Dendritic cell treated with granulocyte-macrophage colony-stimulating factor and Interleukin-4, amounts not matched to agents 40 ng/mL and 50 ng/mL, for 4 days (primary cell): ENCODE measurements around the gene INO80E.
"Not testable (repeated sequence)": the region's sequence is repeated elsewhere in the genome, so short reads cannot be mapped to it uniquely, and the experiment has no call there.

ENCODE experiments used
- H3K27ac Mint-ChIP-seq: one replicate; pipeline ENCODE4 v1.8.0; 2022; ENCODE audit warnings: mild to moderate bottlenecking, mixed read lengths
- H3K27me3 Mint-ChIP-seq: one replicate; pipeline ENCODE4 v1.8.0; 2022; ENCODE audit warnings: mild to moderate bottlenecking, mixed read lengths
- H3K36me3 Mint-ChIP-seq: one replicate; pipeline ENCODE4 v1.8.0; 2022; ENCODE audit warnings: low read depth, mixed read lengths
- H3K4me1 Mint-ChIP-seq: one replicate; pipeline ENCODE4 v1.8.0; 2022; ENCODE audit warnings: low read depth, mixed read lengths
- H3K4me3 Mint-ChIP-seq: one replicate; pipeline ENCODE4 v1.8.0; 2022; ENCODE audit warnings: mild to moderate bottlenecking, moderate library complexity, mixed read lengths
- H3K9me3 Mint-ChIP-seq: one replicate; pipeline ENCODE4 v1.8.0; 2022; ENCODE audit warnings: mixed read lengths
- intact Hi-C: fragments of 100-400 bp; cut with micrococcal nuclease; formaldehyde crosslinking; loops from one replicate; pipeline ENCODE4 v1.15.0; 2022

The INO80E gene

DNA sequence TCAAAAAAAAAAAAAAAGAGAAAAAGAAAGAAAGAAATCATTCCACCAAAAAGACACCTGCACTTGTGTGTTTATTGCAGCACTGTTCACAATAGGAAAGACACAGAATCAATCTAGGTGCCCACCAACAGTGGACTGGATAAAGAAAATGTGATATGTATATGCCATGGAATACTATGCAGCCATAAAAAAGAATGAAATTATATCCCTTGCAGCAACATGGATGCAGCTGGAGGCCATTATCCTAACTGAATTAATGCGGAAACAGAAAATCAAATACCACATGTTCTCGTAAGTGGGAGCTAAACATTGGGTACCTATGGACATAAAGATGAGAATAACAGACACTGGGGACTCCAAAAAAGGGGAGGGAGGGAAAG lies 21.2 kb downstream of the INO80E start:
- intact Hi-C loops: no loop called here
- no peaks in the 10 kb centered on the region for H3K36me3 Mint-ChIP-seq
- H3K4me3 Mint-ChIP-seq: no peak overlapping the region
- H3K27me3 Mint-ChIP-seq: peaks cover 26% of the 10 kb centered on the region
- H3K9me3 Mint-ChIP-seq: no peaks in the 10 kb centered on the region
- peaks cover 17% of the 10 kb centered on the region for H3K4me1 Mint-ChIP-seq
- H3K27ac Mint-ChIP-seq: no peak overlapping the region

DNA sequence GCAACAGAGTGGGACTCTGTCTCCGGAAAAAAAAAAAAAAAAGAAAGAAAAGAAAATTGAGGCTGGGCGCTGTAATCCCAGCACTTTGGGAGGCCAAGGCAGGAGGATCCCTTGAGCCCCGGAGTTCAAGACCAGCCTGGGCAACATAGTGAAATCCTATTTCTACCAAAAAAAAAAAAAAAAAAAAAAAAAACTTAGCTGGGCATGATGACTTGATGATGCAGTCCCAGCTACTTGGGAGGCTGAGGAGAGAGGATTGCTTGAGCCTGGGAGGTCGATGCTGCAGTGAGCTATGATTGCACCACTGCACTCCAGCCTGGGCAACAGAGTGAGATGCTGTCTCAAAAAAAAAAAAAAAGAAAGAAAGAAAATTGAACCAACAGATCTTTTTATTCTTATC lies 21.9 kb downstream of the INO80E start:
- intact Hi-C loops, H3K9me3 Mint-ChIP-seq, H3K36me3 Mint-ChIP-seq, H3K4me3 Mint-ChIP-seq, H3K27ac Mint-ChIP-seq: not testable (repeated sequence)
- peaks cover 17% of the 10 kb centered on the region for H3K4me1 Mint-ChIP-seq
- H3K27me3 Mint-ChIP-seq: peaks cover 19% of the 10 kb centered on the region

DNA sequence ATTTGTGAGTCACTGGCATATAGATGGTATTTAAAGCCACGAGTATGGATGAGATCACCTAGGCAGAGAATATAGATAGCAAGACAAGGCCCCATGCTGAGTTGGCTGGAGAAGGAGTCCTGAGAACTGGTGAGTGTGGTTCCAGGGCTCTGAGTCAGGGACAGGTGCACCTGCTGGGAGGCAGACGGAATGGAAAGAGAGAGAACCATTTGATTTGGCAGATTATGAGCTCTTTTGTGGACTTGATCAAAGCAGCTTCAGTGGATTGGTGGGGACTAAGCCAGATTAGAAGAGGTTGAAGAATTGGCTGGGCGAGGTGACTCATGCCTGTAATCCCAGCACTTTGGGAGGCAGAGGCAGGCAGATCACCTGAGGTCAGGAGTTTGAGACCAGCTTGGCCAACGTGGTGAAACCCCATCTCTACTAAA lies 22.7 kb downstream of the INO80E start:
- Mint-ChIP-seq H3K27me3 (peaks cover 19% of the 10 kb centered on the region), H3K4me1 (peaks cover 17% of the 10 kb centered on the region), H3K4me3 (no peak overlapping the region), H3K9me3 (no peaks in the 10 kb centered on the region), H3K36me3 (no peaks in the 10 kb centered on the region), H3K27ac (no peak overlapping the region)
- intact Hi-C loops: no loop called here

DNA sequence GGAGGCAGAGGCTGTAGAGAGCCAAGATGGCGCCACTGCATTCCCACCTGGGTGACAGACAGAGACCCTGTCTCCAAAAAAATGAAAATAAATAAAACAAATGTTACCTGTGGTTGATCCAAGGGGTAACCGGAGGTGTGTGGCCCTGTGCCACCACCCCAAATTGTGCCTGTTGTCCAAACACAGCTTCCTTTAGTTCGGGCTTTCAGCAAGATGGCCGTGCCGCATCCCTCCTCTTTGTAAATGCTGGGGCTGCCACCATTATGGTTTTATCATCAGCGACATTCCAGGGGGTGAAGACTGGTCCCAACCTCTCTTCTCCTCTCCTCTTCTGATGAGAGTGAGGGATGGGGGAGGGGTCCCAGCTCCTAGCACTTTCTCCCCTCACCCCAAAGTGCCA lies 26.8 kb downstream of the INO80E start, which contains the start of gene C16orf92:
Gene C16orf92 (plus strand): TSS at position 312 of the 400 bp plus-strand sequence. CDS start 143 bp downstream, outside the sequence.
- intact Hi-C loops: no loop called here

DNA sequence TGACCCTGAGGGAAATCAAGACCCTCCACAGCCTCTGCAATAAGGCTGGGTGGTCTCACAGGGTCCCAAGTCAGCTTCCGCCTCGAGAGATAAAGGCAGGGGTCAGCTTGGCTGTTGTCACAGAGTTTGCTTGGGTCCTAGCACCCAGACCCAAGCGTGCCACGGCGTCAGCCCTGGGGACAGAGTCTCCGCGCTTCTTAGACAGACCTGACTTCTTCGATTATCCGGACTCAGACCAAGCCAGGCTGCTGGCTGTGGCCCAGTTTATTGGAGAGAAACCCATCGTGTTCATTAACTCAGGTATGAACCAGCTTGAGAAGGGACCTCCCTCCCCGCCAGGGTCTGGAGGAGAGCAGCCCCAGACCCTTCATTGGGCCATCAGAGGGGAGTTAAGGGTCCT lies 27.5 kb downstream of the INO80E start:
- Mint-ChIP-seq H3K4me3 (no peak overlapping the region), H3K9me3 (no peaks in the 10 kb centered on the region), H3K4me1 (peaks cover 24% of the 10 kb centered on the region), H3K27ac (no peak overlapping the region), H3K36me3 (no peaks in the 10 kb centered on the region), H3K27me3 (peaks cover 40% of the 10 kb centered on the region)
- intact Hi-C loops: no loop called here

More for the DNA sequence above, 26.8 kb downstream of the INO80E start, which contains the start of gene C16orf92:
- H3K4me3 Mint-ChIP-seq: no peak within 1 kb of the TSS
- peaks cover 21% of the 10 kb centered on the region for H3K4me1 Mint-ChIP-seq
- peaks cover 33% of the 10 kb centered on the region for H3K27me3 Mint-ChIP-seq
- no peak within 1 kb of the TSS for H3K27ac Mint-ChIP-seq
- H3K9me3 Mint-ChIP-seq: no peaks in the 10 kb centered on the region
- no peaks in the 10 kb centered on the region for H3K36me3 Mint-ChIP-seq

DNA sequence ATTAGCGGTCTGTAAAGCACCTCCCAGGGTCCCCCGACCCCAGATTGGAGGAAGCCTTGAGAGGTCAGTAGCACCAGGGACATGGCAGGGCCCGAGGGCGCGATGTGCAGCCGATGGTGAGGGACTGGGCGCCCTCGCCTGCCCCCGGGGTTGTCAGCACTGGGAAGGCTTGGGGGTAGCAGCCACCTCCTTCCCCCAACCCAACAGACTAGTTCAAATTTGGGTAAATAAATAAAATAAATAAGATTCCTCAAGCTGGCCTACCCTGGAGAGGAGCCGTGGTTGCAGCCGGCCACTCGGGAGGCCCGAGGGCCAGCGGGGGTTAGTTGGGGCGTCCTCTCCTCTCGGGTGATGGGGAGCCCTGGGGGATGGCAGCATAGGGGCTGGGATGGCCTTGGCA lies 28.4 kb downstream of the INO80E start:
- intact Hi-C loops: no loop called here
- peaks cover 24% of the 10 kb centered on the region for H3K4me1 Mint-ChIP-seq
- H3K36me3 Mint-ChIP-seq: no peaks in the 10 kb centered on the region

DNA sequence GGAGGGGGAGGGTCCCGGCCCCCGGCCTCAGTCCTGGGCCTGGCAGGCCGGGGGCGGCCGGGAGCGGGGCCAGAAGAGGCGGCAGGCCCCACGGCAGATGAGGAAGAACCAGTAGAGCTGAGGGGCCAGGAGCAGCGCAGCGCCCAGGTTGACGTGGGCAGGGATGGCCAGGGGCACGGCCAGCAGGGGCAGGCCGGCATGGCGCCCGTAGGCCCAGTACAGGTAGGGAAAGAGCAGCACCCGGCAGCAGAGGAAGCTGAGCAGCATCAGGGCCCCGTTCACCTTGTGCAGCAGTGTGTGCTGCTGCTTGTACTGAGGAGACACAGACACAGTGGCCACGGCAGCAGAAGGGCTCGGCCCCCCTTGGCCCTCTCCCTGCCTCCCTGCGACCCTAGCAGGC lies 29.1 kb downstream of the INO80E start:
- Mint-ChIP-seq H3K27ac (no peak overlapping the region), H3K4me1 (peaks cover 24% of the 10 kb centered on the region), H3K27me3 (peaks cover 55% of the 10 kb centered on the region), H3K9me3 (no peaks in the 10 kb centered on the region), H3K36me3 (no peaks in the 10 kb centered on the region), H3K4me3 (no peak overlapping the region)
- intact Hi-C loops: no loop called here

More for the DNA sequence above, 28.4 kb downstream of the INO80E start:
- Mint-ChIP-seq H3K27ac (no peak overlapping the region), H3K4me3 (no peak overlapping the region), H3K9me3 (no peaks in the 10 kb centered on the region), H3K27me3 (peaks cover 48% of the 10 kb centered on the region)

DNA sequence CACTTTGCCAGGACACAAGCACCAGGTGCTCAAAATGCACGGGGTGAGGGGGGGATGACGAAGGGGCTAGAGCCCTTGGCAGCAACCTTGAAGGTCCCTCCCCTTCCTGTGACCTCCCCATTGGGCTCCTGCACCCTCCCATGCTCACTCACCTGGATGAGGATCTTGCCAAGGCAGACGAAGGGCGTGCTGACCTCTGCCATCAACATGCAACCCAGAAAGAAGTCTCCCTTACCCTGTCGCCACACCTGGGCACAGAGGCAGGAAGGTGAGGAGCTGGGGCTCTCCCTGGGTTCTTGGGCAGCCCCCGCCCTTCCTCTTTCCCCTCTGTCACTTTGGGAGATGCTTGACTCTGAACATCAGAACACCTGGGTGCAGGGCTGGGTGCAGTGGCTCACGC lies 29.5 kb downstream of the INO80E start:
- no peak overlapping the region for H3K27ac Mint-ChIP-seq
- intact Hi-C loops: no loop called here
- H3K27me3 Mint-ChIP-seq: peaks cover 60% of the 10 kb centered on the region
- no peaks in the 10 kb centered on the region for H3K36me3 Mint-ChIP-seq
- no peaks in the 10 kb centered on the region for H3K9me3 Mint-ChIP-seq
- H3K4me3 Mint-ChIP-seq: no peak overlapping the region
- H3K4me1 Mint-ChIP-seq: peaks cover 21% of the 10 kb centered on the region

DNA sequence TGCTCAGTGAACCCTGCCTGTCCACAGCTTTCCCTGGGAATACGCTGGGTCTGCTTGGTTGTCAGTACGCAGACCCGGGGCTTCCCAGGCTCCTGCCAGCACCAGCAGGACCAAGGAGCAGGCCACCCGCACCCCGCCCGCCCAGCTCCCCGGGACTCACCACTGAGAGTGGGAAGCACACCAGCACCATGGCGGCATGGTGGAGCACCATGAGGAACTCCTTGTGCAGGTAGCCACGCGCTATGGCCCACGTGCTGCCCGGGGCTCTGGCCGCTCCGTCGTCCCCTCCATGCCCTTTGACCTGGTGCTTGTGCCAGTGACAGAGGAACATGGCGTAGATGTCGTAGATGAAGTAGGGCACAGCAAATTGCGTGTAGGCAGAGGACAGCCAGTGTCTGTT lies 30.4 kb downstream of the INO80E start:
- Mint-ChIP-seq H3K36me3 (no peaks in the 10 kb centered on the region), H3K4me1 (peaks cover 19% of the 10 kb centered on the region), H3K4me3 (no peak overlapping the region), H3K9me3 (no peaks in the 10 kb centered on the region), H3K27ac (no peak overlapping the region), H3K27me3 (peaks cover 68% of the 10 kb centered on the region)
- intact Hi-C loops: no loop called here

DNA sequence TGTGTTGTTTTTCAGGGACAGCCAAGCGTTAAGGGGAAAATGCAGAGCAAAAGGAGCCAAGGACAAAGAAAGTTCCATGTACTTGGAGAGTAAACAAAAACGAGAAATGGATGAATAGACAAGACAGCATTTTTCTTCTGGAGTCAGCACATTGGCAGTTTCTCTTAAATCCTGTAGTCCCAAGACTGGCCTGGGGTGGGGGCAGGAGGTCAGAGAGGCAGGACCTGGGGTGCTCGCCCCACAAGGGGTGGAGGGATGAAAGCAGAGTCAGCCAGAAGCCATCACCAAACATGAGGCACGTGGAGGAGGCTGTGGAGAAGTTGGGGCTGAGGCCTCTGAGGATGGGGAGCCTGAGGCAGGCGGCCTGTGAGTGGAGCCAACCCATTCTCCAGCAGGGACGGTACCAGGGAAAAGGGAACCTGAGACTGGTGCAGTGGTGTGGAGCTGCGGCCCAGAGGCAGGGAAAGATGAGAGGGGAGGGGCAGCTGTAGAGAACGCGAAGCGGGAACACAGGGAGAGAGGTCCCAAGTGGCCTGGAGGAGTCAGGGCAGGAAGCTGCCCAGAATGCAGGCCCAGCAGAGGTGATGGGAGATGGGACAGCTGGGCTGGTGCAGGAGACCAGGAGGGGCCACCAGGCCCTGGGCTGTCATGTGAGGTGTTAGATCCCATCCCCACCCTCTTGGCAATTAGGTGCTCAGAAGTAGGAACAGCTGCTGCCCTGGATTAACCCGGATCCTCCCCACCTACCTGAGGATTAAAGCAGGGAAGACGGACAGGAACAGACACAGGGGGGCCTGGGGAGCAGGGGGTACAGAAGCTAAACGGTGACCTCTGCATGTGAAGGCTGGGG lies 31.8 kb downstream of the INO80E start:
- no peaks in the 10 kb centered on the region for H3K9me3 Mint-ChIP-seq
- H3K4me3 Mint-ChIP-seq: no peak overlapping the region
- no peak overlapping the region for H3K27ac Mint-ChIP-seq
- H3K36me3 Mint-ChIP-seq: no peaks in the 10 kb centered on the region
- intact Hi-C loops: no loop called here
- peaks cover 82% of the 10 kb centered on the region for H3K27me3 Mint-ChIP-seq
- H3K4me1 Mint-ChIP-seq: peaks cover 17% of the 10 kb centered on the region

DNA sequence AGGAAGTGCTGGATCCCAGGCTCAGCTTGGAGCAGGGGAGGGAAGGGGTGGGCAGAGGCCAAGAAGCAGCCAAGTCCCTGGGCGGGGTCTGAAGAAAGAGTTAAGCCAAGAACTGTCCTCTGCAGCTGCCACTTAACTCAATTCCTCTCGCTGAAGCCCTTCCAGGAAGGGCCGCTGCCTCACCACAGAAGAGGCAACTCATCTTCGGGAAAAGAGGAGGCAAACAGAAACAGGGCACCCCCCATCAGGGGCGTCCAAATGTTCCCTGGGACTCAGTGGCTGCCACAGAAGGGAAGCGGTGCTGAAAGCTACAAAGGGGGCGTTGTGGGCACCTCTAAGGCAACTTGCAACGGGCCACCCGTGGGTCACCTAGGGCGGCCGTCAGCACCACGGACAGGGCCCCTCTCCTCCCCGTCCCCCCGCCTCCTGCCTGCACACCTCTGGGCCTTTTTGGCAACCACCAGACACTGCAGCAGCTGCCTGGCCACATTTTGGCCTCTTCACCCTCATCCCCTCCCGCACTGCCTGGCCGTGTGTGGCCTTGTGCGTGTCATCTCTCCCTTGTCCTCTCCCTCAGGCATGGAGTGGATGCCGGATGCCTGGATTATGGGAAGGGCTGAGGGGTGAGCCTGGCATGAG lies 32.5 kb downstream of the INO80E start:
- Mint-ChIP-seq H3K4me1 (peaks cover 17% of the 10 kb centered on the region), H3K27me3 (peaks cover 84% of the 10 kb centered on the region), H3K27ac (no peak overlapping the region), H3K4me3 (no peak overlapping the region), H3K36me3 (no peaks in the 10 kb centered on the region), H3K9me3 (no peaks in the 10 kb centered on the region)
- intact Hi-C loops: no loop called here

DNA sequence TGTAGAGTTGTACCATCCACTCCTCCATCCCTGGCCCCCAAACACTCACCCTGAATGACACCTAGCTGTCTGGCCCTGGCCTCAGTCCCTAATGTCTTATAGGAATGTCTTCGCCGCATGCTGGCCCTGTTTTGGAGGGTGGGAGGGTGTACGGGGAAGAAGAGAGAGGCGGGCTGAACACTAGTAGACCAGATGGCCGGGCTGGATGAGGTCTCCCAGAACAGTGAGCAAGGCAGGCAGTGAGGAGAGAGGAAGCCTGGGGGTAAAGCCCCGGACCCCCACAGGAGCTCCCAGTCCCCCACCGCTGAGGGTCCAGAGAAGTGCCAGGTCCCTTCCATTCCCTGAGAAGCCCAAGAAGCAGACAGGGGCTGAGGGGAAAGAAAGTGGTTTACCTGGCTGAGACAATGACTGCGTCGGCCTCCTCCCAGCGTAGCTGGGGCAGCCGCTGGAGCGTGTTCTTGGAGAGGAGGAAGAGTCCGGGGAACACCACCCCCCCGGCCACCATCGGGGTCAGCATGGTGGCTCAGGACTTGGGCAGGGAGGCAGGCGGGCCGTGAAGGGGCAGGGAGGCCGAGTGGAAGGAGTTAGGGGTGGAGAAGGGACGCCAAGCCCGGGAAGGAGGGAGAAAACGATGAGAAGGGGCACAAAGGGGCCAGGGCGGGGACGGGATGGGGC lies 34.1 kb downstream of the INO80E start:
- intact Hi-C loops: no loop called here
- peaks cover 20% of the 10 kb centered on the region for H3K4me1 Mint-ChIP-seq
- peaks cover 92% of the 10 kb centered on the region for H3K27me3 Mint-ChIP-seq
- H3K4me3 Mint-ChIP-seq: no peak overlapping the region
- H3K36me3 Mint-ChIP-seq: no peaks in the 10 kb centered on the region
- peak overlapping the region; percentile 14 for H3K27ac Mint-ChIP-seq
- no peaks in the 10 kb centered on the region for H3K9me3 Mint-ChIP-seq

DNA sequence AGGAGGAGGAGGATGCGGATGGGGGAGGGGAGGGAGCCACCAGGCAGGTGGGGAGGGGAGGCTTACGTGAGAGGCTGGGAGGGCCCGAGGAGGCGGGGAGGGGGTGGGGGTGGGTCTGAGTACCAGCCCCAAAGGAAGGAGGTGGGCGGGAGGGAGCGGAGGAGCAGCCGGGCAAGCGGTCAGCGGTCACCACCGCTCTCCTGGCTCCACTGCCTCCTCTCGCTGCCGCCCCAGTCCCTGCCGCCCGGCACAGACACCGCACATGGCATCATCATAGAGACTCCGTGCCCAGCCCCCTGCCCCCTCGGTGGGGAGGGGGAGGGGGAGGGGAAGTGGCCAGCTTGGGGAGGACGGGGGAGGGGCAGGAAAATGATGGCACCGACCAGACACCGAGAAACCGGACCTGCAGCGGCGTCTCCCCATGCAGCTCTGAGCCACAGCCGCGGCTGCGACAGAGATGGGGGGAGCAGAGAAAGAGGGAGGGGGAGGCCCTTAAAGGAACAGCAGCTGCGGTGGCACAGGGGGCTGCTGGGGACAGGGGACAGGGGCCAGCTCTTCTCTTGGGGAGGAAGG lies 34.9 kb downstream of the INO80E start, which contains the start of gene TLCD3B:
Gene TLCD3B (minus strand): TSS at position 431 of the 573 bp plus-strand sequence. CDS start 744 bp downstream, outside the sequence.
- Mint-ChIP-seq H3K27me3 (peaks cover 93% of the 10 kb centered on the region), H3K4me1 (peaks cover 23% of the 10 kb centered on the region), H3K4me3 (no peak within 1 kb of the TSS), H3K9me3 (no peaks in the 10 kb centered on the region), H3K27ac (peak within 1 kb of the TSS; percentile 14), H3K36me3 (no peaks in the 10 kb centered on the region)
- intact Hi-C loops: no loop called here
